NCI-H1930 (cell line): ENCODE measurements around the gene EVI2A.
"Not testable (repeated sequence)": the region's sequence is repeated elsewhere in the genome, so short reads cannot be mapped to it uniquely, and the experiment has no call there.

Experiments used
- DNase-seq, 2 experiments: peaks; one replicate each; lab custom pipeline; 2025; lab: John Stamatoyannopoulos, UW

EVI2A gene

GRCh38 chr17:31312223-31312622 lies 9.2 kb downstream of the EVI2A start:
- not testable (repeated sequence) for DNase-seq

GRCh38 chr17:31311526-31311925 lies 9.9 kb downstream of the EVI2A start:
- no peak for DNase-seq

- DNase-seq: no peak
Observed at GRCh38 chr17:31310886-31311285, 10.5 kb downstream of the EVI2A start.

- DNase-seq: no peak
Observed at GRCh38 chr17:31310260-31310659, 11.2 kb downstream of the EVI2A start.

- no peak for DNase-seq
Observed at GRCh38 chr17:31309556-31309955, 11.9 kb downstream of the EVI2A start.

- DNase-seq: no peak
Observed at GRCh38 chr17:31308372-31309334, 12.8 kb downstream of the EVI2A start.

GRCh38 chr17:31307640-31308039 lies 13.8 kb downstream of the EVI2A start:
- no peak for DNase-seq

- no peak for DNase-seq
Observed at GRCh38 chr17:31299624-31300023, 21.8 kb downstream of the EVI2A start.

- DNase-seq: no peak
Observed at GRCh38 chr17:31297090-31297489, 24.3 kb downstream of the EVI2A start, which contains the start of gene OMG. Gene OMG (minus strand): TSS chr17:31297239. CDS start chr17:31296331, 908 bp downstream.

GRCh38 chr17:31296142-31296541 lies 25.3 kb downstream of the EVI2A start:
- DNase-seq: no peak

GRCh38 chr17:31295489-31295871 lies 25.9 kb downstream of the EVI2A start:
- DNase-seq: no peak

GRCh38 chr17:31294820-31295488 lies 26.5 kb downstream of the EVI2A start:
- no peak for DNase-seq

- no peak for DNase-seq
Observed at GRCh38 chr17:31294231-31294630, 27.2 kb downstream of the EVI2A start.

- DNase-seq: no peak
Observed at GRCh38 chr17:31293581-31293980, 27.8 kb downstream of the EVI2A start.

GRCh38 chr17:31291820-31292219 lies 29.6 kb downstream of the EVI2A start:
- DNase-seq: no peak

GRCh38 chr17:31289790-31290189 lies 31.6 kb downstream of the EVI2A start:
- no peak for DNase-seq

- not testable (repeated sequence) for DNase-seq
Observed at GRCh38 chr17:31287932-31288331, 33.5 kb downstream of the EVI2A start.

GRCh38 chr17:31286587-31286986 lies 34.8 kb downstream of the EVI2A start:
- no peak for DNase-seq

GRCh38 chr17:31283841-31284240 lies 37.6 kb downstream of the EVI2A start:
- no peak for DNase-seq

- no peak for DNase-seq
Observed at GRCh38 chr17:31281061-31281460, 40.4 kb downstream of the EVI2A start.

GRCh38 chr17:31279401-31279800 lies 42.0 kb downstream of the EVI2A start:
- DNase-seq: no peak

- DNase-seq: no peak
Observed at GRCh38 chr17:31275116-31275515, 46.3 kb downstream of the EVI2A start.

- DNase-seq: no peak
Observed at GRCh38 chr17:31274252-31274651, 47.2 kb downstream of the EVI2A start.
